Smooth muscle cell (in vitro differentiated cells): ENCODE data around the gene TIMM50. TPM values are rescaled to one million over a fixed set of nuclear protein-coding genes. Genes with fewer than 3 reads are reported as not detected.

Experiments used
- DNase-seq: peaks from one replicate; lab custom pipeline; 2025; ENCODE audit not compliant: unreplicated experiment; lab: John Stamatoyannopoulos, UW
- H2AFZ ChIP-seq: fragments of 200-600 bp; sonication (generic); 2 replicates; pipeline ENCODE4 v1.6.0; 2016; ENCODE audit warnings: antibody characterized with exemption, low read depth, mild to moderate bottlenecking
- H3F3A ChIP-seq: fragments of 200-600 bp; sonication (generic); 2 replicates; pipeline ENCODE4 v1.6.0; 2017; ENCODE audit warnings: antibody characterized with exemption, low read depth
- H3K27ac ChIP-seq: fragments of 200-600 bp; sonication (generic); 2 replicates; pipeline ENCODE4 v1.5.1; 2016; ENCODE audit warnings: low read depth, mild to moderate bottlenecking
- H3K27me3 ChIP-seq: fragments of 200-600 bp; sonication (generic); 2 replicates; pipeline ENCODE4 v1.6.1; 2016; ENCODE audit warnings: low read depth, mild to moderate bottlenecking
- H3K36me3 ChIP-seq: fragments of 200-600 bp; sonication (generic); 2 replicates; pipeline ENCODE4 v1.5.1; 2016; ENCODE audit warnings: low read depth
- H3K4me1 ChIP-seq: fragments of 200-600 bp; sonication (generic); 2 replicates; pipeline ENCODE4 v1.5.1; 2016; ENCODE audit warnings: low read depth
- H3K4me2 ChIP-seq: fragments of 200-600 bp; sonication (generic); 2 replicates; pipeline ENCODE4 v1.6.0; 2016; ENCODE audit warnings: mild to moderate bottlenecking
- H3K4me3 ChIP-seq: fragments of 200-600 bp; sonication (generic); 2 replicates; pipeline ENCODE4 v1.5.1; 2016; ENCODE audit warnings: mild to moderate bottlenecking
- H3K79me2 ChIP-seq: fragments of 200-600 bp; sonication (generic); 2 replicates; pipeline ENCODE4 v1.6.0; 2016; ENCODE audit warnings: low read depth, mild to moderate bottlenecking
- H3K9ac ChIP-seq: fragments of 200-600 bp; sonication (generic); 2 replicates; pipeline ENCODE4 v1.6.0; 2016; ENCODE audit warnings: low read depth
- H3K9me3 ChIP-seq: fragments of 200-600 bp; sonication (generic); replicated peaks from 2 replicates; pipeline ENCODE4 v1.5.1; 2016; ENCODE audit warnings: low read depth
- H4K20me1 ChIP-seq: fragments of 200-600 bp; sonication (generic); 2 replicates; pipeline ENCODE4 v1.6.0; 2016; ENCODE audit warnings: low read depth
- CTCF ChIP-seq: fragments of 200-600 bp; sonication (generic); IDR thresholded peaks from 2 replicates; pipeline ENCODE4 v1.5.1; 2017; ENCODE audit warnings: borderline replicate concordance, mild to moderate bottlenecking, antibody characterized with exemption; ENCODE audit not compliant: insufficient read depth, poor library complexity, severe bottlenecking
- WGBS: methylation state at CpG from one replicate; pipeline ENCODE4 v1.1.7; 2016; ENCODE audit warnings: low lambda C conversion rate; 5-methylcytosine and 5-hydroxymethylcytosine counted together
- polyA plus RNA-seq: library from polyadenylated mRNA; unstranded; fragments of >200 nt; fragmentation: Nextera tagmentation; extraction: Ambion mirVana; gene quantifications from 2 replicates; pipeline ENCODE4 v1.2.1, GENCODE V29; 2016
- total RNA-seq: library from RNA; depleted of rRNA; stranded (reverse); fragments of >200 nt; gene quantifications from 2 replicates; pipeline ENCODE4 v1.2.3, GENCODE V29; 2014

Gene TIMM50
- total and polyA plus RNA-seq, 2 experiments from 2014 or later, result 66.1 to 108 TPM

- no peaks in the 10 kb centered on the region for H3K36me3 ChIP-seq
Observed at GRCh38 chr19:39463403-39463802, 17.2 kb upstream of the TIMM50 start.

GRCh38 chr19:39465956-39466747, 14.5 kb upstream of the TIMM50 start:
- no peak overlapping the region for H3K4me2 ChIP-seq
- no peaks in the 10 kb centered on the region for H3K9me3 ChIP-seq
- no peak for DNase-seq
- no peak overlapping the region for H2AFZ ChIP-seq
- no peaks in the 10 kb centered on the region for H3F3A ChIP-seq
- H3K27ac ChIP-seq, result no peak overlapping the region
- no peak overlapping the region for H3K9ac ChIP-seq
- H3K4me3 ChIP-seq, result no peak overlapping the region
- no peaks in the 10 kb centered on the region for H3K27me3 ChIP-seq
- H3K36me3 ChIP-seq, result no peaks in the 10 kb centered on the region
- peaks cover 14% of the 10 kb centered on the region for H3K79me2 ChIP-seq
- H4K20me1 ChIP-seq, result peaks cover 42% of the 10 kb centered on the region
- 98% methylated on average over 18 of the region's 18 CpGs for WGBS
- TF ChIP-seq CTCF, result no peak
- H3K4me1 ChIP-seq, result no peaks in the 10 kb centered on the region

More at GRCh38 chr19:39463403-39463802, 17.2 kb upstream of the TIMM50 start:
- no peak for DNase-seq
- Histone ChIP-seq H3K9ac (no peak overlapping the region), H3K4me3 (no peak overlapping the region), H3K4me1 (no peaks in the 10 kb centered on the region), H3K27me3 (no peaks in the 10 kb centered on the region), H3K27ac (no peak overlapping the region), H3F3A (no peaks in the 10 kb centered on the region), H4K20me1 (peaks cover 50% of the 10 kb centered on the region), H3K9me3 (no peaks in the 10 kb centered on the region), H2AFZ (no peak overlapping the region), H3K79me2 (peaks cover 14% of the 10 kb centered on the region), H3K4me2 (no peak overlapping the region)
- 76% methylated on average over 3 of the region's 3 CpGs for WGBS
- TF ChIP-seq CTCF, result no peak

- no peak overlapping the region for H3K9ac ChIP-seq
- H3K27me3 ChIP-seq, result no peaks in the 10 kb centered on the region
- no peak for TF ChIP-seq CTCF
- no peak for DNase-seq
- no peak overlapping the region for H2AFZ ChIP-seq
- no peaks in the 10 kb centered on the region for H3K4me1 ChIP-seq
- H4K20me1 ChIP-seq, result peaks cover 50% of the 10 kb centered on the region
- H3K79me2 ChIP-seq, result peaks cover 14% of the 10 kb centered on the region
- H3K27ac ChIP-seq, result no peak overlapping the region
- H3F3A ChIP-seq, result no peaks in the 10 kb centered on the region
- no peaks in the 10 kb centered on the region for H3K9me3 ChIP-seq
- 97% methylated on average over 7 of the region's 7 CpGs for WGBS
- no peak overlapping the region for H3K4me3 ChIP-seq
- H3K4me2 ChIP-seq, result no peak overlapping the region
- no peaks in the 10 kb centered on the region for H3K36me3 ChIP-seq
Observed at GRCh38 chr19:39467941-39468340, 12.7 kb upstream of the TIMM50 start.

GRCh38 chr19:39469036-39469435, 11.6 kb upstream of the TIMM50 start:
- H3F3A ChIP-seq, result no peaks in the 10 kb centered on the region
- H4K20me1 ChIP-seq, result peaks cover 39% of the 10 kb centered on the region
- no peak overlapping the region for H3K27ac ChIP-seq
- H3K79me2 ChIP-seq, result peaks cover 6% of the 10 kb centered on the region
- no peak overlapping the region for H3K4me2 ChIP-seq
- DNase-seq, result no peak
- H2AFZ ChIP-seq, result no peak overlapping the region
- H3K27me3 ChIP-seq, result no peaks in the 10 kb centered on the region
- 94% methylated on average over 11 of the region's 11 CpGs for WGBS
- H3K9me3 ChIP-seq, result no peaks in the 10 kb centered on the region
- TF ChIP-seq CTCF, result no peak
- H3K4me3 ChIP-seq, result no peak overlapping the region
- H3K36me3 ChIP-seq, result no peaks in the 10 kb centered on the region
- no peak overlapping the region for H3K9ac ChIP-seq
- H3K4me1 ChIP-seq, result no peaks in the 10 kb centered on the region
